Measurements from ENCODE around the gene NAA80.
"Not testable (repeated sequence)": the region's sequence is repeated elsewhere in the genome, so short reads cannot be mapped to it uniquely, and the experiment has no call there.

Gene NAA80

DNA sequence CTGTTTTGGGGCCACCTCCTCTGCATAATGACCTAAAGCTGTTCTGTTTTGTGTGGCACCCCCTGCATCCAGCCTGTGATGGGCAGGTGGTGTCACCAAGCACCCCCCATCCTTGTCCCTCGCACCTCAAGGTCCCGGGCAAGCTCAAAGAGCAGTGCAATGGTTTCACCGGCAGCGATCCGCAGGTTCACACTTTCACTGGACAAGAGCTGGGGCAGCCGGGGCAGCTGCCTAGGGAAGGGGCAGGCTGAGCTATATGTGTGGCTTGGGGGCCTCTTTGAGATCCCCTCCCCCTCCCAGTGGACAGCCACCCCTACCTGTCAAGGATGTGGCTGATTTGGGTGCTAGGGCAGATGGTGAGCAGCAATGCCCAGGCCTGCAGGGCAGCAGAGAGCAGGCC lies 10.1 kb downstream of the NAA80 start:
- DNase-seq (ENCODE audit: low spot score), result no peak

DNA sequence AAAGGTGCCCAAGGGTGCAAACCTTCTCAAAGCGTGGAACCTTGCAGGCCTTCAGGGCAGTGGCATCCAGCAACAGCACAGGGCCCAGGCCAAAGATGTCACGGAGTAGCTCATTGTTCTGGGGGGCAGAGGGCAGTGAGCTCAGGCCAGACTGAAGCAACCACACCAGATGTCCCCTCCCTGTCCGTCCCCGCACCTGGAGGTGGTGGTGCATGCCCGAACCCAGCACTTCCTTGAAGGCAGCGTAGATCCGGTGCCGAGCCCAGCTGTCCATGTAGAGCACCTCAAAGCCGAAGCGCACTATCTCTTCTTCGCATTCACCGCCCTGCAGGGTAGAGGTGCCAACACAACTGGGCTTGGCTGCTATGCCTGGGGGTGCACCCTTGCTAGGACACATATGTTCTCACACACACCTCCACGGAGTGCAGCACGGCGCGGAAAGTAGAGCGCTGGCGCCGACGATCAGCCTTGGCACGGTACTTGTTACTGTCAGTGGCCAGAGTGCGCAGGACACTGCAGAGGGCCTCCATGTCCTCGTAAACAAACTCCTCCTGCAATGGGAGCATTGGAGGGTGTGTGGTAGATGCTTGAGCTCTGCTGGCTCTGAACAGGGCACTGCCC lies 10.7 kb downstream of the NAA80 start:
- DNase-seq (ENCODE audit: low spot score), result no peak

DNA sequence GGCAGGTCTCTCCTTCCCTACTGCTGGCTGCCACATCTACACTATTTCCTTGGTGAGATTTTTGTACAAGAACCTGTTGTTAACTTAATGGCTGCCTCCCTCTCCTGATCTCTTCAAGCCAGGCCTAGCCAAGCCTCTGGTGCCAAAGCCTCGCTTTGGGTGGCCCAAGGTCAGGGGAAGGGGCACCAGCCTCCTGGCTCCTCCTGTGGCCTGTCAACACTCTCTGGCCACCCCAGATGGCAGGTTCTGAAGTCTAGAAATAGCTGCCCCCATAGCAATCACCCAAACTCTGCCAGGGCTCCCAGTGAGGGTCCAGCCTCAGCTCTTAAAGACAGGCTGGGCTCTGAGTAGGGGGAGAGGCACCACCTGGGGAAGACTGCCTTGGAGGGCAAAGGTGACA lies 11.9 kb downstream of the NAA80 start:
- DNase-seq (ENCODE audit: low spot score), result no peak

DNA sequence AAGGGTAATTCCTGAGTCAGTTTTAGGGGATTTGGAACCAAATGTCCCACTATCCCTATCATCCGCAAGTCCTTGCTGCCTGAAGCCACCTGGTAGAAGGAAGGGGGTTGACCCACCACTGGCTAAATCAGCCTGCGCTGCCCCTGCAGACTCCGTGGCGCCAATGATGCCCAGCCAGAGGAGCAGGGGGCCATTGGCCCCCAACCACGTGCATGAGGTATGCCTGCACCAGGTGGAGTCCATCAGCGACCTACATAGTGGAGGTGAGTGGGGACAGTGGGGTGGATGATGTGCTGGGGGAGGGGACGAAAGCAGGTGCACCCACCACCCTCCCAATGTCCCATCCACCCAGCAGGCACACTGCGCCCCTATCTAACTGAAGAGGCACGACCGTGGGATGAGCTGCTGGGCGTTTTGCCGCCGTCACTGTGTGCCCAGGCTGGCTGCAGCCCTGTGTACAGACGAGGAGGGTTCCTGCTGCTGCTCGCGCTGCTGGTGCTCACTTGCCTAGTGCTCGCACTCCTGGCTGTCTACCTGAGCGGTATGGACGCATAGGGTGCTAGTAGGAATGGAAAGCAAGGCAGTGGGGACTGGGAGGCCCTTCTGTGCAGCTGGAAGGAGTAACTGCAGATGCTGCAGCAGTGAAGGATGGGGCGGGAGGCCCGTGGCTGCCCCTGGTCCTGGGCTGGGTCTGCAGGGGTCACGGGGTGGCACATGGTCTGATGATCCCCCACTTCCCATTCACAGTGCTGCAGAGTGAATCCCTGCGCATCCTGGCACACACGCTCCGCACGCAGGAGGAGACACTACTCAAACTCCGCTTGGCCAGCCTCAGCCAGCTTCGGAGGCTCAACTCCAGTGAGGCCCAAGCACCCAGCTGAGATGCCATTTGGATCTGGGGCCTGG lies 12.6 kb downstream of the NAA80 start:
- DNase-seq (ENCODE audit: low spot score), result no peak

DNA sequence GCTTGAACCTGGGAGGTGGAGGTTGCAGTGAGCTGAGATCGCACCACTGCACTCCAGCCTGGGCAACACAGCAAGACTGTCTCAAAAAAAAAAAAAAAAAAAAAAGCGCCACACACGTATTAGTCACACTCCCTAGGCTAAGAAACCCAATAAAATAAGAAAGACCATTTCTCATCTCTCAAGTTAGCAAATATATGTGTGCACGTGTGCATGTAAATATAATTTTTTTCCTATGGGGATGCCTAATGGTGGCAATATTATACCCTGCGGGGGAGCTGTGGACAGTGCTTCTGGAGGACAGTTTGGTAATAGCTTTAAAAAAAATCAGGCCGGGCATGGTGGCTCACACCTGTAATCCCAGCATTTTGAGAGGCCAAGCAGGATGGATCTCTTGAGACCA lies 15.1 kb downstream of the NAA80 start:
- not testable (repeated sequence) for DNase-seq (ENCODE audit: low spot score)

DNA sequence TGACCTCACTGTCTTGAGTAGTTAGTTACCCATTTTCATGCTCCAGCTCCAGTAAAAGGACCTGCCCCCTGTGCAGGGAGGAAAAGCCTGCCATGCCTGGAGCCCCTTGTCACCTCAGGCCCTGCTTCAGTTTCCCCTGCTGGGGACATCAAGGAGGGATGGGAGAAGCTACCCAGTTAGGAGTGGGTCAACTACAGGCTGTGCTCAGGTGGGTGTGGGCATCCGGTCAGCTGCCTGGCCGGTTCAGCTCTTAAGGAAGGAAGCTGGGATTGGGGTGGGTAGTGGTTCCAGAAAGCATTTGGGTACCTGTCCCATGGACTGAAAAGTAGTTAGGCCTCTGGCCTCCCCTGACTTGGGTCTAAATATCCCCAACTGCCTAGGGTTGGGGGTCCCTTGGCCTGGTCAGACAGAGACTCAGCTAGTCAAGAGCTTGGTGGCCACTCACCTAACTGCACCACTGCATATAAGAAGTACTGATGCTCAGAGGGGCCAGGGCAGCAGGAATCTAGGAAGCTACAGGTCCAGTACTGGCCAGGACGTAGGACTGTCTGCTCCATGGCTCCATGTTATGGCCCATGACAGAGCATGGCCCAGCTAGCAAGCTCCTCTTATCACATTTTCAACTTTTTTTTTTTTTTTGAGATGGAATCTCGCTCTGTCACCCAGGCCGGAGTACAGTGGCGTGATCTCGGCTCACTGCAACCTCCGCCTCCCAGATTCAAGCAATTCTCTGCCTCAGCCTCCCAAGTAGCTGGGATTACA lies 19.8 kb downstream of the NAA80 start:
- no peak for DNase-seq (ENCODE audit: low spot score)

DNA sequence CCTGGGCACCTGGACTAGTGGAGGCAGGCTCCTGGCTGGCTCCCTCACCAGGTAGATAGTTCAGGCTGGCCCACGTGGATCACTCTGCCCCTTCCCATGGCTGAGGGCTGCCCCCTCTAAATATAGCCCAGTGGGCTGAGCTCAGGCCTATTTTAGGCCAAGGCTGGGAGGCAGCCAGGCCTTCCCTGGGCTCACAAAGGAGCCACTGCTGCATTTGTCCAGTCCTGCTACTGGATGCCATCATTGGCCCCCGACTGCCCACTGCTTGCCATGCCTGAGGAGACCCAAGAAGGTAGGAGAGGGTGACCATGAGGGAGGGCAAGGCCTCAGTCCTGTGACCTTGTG lies 20.4 kb downstream of the NAA80 start, which contains the start of gene LSMEM2:
LSMEM2 (plus strand) TSS at position 208 of the 345 bp plus-strand sequence; CDS start at position 235, 27 bp downstream.
- no peak for DNase-seq (ENCODE audit: low spot score)

DNA sequence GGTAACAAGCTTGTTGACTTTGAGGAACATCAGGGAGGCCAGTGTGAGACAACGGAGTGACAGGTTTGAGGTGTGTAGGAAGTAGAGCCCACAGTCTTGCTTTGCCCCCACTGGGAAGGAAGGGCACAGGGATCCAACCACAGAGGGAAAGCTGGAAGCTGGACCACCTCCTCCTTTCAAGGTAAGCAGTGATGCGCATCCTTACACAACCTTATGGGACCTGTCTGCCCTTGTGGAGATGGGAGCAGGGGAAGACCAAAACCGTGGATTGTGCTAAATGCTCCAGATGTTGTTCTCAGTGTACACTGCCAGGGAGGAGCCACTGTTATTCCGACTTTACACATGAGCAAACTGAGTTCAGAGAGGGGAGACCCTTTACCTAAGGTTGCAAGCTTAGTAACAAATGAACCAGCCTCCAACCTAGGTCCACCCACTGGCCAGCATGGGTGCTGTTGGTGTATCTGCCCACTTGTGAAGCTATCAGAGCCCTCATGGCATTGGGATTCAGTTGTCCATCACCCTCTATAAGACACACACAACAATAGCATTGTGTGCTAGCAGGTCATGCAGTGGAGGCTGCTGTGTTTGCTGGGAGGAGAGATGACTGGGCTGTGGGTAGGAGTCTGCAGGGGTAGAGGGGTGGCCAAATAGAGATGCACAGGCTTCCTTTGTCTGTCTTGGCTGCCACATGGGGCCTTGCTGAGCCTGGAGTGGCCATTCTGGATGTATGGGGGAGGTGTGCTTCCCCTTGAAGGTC lies 20.9 kb downstream of the NAA80 start:
- no peak for DNase-seq (ENCODE audit: low spot score)

DNA sequence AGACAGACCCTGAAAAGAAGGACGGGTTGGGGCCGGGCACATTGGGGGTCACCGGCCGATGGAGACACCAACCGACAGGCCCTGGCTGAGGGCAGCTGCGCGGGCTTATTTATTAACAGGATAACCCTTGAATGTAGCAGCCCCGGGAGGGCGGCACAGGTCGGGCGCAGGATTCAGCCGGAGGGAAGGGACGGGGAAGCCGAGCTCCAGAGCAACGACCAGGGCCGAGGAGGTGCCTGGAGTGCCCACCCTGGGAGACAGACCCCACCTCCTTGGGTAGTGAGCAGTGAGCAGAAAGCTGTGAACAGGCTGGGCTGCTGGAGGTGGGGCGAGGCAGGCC lies 22.5 kb downstream of the NAA80 start:
- no peak for DNase-seq (ENCODE audit: low spot score)

DNA sequence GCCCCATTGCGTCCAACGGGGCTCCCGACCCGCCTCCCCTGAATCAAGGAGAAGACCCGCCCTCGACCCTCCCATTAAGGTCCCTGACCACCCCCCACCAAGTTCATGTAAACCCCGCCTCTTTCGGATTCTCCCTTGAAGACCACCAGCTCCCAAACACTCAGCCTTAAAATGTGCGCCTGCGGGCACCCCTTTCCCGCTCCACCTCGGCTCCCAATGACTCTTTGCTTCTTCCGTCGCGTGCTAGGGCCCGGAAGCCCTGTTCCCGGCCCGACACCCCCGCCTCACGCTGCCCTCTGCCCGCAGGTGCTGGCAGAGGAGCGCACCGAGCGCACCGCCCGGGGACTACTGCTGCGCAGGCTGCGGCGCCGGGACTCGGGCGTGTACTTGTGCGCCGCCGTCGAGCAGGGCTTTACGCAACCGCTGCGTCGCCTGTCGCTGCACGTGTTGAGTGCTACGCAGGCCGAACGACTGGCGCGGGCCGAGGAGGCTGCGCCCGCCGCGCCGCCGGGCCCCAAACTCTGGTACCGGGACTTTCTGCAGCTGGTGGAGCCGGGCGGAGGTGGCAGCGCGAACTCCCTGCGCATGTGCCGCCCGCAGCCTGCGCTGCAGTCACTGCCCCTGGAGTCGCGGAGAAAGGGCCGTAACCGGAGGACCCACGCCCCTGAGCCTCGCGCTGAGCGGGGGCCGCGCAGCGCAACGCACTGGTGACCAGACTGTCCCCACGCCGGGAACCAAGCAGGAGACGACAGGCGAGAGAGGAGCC lies 23.0 kb downstream of the NAA80 start:
- DNase-seq (ENCODE audit: low spot score), result no peak

DNA sequence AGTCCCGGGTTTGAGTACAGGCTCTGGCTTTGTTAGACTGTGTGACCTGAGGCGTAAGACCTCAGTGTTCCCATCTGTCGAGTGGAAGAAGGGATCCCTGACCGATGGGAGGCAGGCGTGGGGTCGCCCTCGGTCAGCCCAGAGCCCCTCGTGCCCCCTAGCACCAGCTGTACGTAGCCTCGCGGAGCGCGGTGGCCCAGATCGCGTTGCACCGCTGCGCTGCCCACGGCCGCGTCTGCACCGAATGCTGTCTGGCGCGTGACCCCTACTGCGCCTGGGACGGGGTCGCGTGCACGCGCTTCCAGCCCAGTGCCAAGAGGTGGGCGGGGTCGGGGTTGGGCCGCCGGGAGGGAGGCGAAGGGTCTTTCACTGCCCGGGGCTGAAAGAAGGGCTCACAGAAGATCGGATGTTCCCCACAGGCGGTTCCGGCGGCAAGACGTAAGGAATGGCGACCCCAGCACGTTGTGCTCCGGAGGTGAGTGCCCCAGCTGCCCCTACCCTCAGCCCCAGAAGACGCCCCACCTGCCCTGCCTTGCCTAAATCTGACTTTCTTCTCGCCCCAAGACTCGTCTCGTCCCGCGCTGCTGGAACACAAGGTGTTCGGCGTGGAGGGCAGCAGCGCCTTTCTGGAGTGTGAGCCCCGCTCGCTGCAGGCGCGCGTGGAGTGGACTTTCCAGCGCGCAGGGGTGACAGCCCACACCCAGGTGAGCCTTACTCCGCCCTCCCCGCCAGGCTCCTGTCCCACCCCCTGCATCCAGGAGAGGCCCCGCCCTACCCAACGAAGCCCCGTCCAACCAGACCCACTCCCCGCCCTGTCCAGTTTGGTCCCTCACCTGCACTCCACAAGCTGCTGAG lies 23.8 kb downstream of the NAA80 start:
- no peak for DNase-seq (ENCODE audit: low spot score)

DNA sequence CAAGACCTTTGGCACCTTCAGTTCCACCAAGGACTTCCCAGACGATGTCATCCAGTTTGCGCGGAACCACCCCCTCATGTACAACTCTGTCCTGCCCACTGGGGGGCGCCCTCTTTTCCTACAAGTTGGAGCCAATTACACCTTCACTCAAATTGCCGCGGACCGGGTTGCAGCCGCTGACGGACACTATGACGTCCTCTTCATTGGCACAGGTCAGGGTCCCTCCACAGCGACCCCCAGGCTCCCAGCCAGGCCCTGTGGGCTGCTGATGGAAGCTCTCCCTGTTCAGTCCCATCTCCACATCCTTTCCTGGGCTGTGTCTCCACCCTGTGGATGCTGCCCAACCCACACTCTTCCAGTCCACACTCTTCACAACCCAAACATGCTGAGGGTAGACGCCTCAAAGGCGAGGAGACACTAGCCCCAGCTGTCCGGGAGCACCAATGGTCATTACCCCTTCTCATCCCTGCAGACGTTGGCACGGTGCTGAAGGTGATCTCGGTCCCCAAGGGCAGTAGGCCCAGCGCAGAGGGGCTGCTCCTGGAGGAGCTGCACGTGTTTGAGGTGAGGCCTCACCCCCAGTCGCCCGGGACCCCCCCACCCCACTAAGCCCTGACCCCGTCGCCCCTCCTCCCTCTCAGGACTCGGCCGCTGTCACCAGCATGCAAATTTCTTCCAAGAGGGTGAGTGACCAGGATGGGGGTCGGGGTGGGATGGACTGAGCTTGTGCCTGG lies 24.7 kb downstream of the NAA80 start:
- peak; percentile 57 for DNase-seq (ENCODE audit: low spot score)

DNA sequence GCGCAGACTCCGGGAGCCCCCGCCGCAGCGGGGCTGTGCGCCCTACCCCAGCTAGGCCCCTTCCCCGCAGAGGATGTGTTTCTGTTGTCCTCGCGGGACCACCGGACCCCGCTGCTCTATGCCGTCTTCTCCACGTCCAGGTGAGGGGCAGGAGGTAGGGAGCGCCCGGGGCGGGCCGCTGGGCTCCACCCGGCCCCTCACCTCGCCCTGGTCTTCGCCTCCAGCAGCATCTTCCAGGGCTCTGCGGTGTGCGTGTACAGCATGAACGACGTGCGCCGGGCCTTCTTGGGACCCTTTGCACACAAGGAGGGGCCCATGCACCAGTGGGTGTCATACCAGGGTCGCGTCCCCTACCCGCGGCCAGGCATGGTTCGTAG lies 25.5 kb downstream of the NAA80 start:
- DNase-seq (ENCODE audit: low spot score), result no peak

DNA sequence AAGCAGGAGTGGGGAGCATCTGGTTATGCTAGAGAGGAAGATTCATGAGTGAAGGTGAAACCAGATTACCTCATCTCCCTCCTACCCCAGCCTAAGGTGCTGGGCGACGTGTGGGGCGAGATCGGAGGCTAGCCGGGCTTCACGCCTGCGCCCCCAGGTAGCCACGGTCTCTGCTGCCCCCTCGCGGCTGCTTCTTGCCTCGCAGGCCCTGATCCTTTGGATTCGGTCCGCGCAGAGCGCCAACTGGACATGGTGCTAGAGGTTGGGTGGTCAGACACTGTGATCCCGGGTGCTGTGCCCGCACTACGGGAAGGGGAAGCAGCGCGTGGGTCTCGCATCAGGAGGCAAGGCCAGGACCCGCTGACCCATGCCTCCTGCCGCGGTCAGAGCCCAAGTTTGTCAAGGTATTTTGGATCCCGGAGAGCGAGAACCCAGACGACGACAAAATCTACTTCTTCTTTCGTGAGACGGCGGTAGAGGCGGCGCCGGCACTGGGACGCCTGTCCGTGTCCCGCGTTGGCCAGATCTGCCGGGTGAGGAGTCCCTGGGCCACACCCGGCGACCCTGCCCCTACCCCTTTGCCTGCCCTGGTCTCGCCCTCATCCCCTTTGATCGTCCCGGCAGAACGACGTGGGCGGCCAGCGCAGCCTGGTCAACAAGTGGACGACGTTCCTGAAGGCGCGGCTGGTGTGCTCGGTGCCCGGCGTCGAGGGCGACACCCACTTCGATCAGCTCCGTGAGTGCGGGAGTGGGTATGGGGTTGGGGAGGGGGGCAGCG lies 26.1 kb downstream of the NAA80 start:
- DNase-seq (ENCODE audit: low spot score), result peak; percentile 93

DNA sequence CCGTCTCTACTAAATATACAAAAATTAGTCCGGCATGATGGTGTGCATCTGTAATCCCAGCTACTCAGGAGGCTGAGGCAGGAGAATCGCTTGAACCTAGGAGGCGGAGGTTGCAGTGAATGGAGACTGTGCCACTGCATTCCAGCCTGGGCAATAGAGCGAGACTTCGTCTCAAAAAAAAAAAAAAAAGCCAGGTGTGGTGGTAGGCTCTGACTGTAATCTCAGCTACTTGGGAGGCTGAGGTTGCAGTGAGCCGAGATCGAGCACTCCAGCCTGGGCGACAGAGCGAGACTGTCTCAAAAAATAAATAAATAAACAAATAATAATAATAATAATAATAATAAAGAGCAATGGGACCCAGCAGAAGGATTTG lies 26.7 kb downstream of the NAA80 start:
- DNase-seq (ENCODE audit: low spot score), result not testable (repeated sequence)

DNA sequence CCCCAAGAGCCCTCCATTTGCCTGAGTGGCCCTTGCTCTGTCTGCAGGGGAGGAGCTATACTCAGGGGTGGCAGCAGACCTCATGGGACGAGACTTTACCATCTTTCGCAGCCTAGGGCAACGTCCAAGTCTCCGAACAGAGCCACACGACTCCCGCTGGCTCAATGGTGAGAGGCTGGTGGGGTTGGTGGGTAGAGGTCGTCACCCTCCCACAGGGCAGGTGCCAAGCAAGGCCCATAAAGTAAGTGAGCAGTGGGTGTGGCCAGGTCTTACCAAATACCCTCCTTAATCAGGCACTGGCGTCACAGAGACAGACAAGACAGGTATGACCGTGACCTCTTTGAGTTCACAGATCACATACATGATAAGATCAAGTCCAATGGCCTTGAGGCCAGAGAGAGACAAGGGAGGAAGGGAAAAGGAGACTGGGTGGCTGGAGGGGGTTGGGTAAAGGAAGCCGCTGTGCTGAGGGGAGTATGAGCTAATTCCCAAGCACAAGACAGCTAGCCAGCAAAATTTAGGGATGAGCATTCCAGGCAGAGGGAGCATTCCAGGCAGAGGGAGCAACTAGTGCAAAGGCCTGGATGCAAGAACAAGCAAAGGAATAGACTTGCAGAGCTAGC lies 27.8 kb downstream of the NAA80 start:
- no peak for DNase-seq (ENCODE audit: low spot score)

DNA sequence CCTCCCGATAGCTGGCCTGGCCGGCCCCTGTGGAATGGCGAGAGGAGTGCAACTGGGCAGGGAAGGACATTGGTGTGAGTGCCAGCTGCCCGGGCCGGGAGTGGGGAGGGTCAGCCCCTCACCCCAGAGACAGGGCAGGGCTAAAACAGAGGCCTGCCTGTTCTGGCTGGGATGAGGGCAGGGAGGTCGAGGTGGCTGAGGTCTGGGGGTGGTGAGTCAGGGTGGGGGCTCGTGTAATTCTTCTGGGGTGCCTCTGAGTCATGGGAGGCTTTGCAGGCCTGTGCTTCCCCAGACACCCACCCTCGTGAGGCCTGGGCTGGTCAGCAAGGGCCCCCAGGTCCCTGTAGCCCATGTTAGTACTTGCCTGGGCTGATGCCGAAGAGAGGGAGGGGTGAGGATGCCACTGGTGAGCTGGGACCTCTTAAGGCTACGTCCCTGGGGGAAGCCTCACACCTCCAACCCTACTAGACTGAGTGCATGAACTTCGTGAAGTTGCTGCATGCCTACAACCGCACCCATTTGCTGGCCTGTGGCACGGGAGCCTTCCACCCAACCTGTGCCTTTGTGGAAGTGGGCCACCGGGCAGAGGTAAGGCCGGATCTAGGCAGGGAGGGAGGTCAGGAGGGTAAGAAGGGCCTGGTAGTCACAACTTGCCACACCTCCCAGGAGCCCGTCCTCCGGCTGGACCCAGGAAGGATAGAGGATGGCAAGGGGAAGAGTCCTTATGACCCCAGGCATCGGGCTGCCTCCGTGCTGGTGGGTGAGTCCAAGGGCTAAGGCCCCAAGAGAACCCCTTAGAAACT lies 28.6 kb downstream of the NAA80 start:
- DNase-seq (ENCODE audit: low spot score), result no peak

DNA sequence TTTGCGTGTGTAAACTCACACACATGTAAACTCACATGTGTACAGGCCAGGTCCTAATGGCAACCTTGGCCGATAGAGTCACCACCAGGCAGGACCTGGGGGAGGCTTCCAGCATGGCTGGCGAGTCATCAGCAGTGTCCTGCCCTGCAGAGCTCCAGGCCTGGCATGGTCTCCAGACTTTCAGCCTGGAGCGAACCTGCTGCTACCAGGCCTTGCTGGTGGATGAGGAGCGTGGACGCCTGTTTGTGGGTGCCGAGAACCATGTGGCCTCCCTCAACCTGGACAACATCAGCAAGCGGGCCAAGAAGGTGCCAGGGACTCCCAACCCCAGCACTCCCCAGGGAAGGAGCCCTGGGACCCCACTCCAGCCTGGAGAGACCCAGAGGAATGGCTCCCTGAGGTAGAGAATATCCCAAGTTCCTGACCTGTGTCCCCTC lies 29.2 kb downstream of the NAA80 start:
- peak; percentile 78 for DNase-seq (ENCODE audit: low spot score)

Measured in AG20443 (cell line).